K562 (cell line): Measurements from ENCODE around the gene COX14. TPM values are rescaled to one million over a fixed set of nuclear protein-coding genes. Genes with fewer than 3 reads are reported as not detected.

Experiments used
- CHD7 ChIP-seq: fragments of 200-600 bp; sonication (generic); IDR thresholded peaks from one replicate; pipeline ENCODE4 v1.6.1; 2012; ENCODE audit warnings: mild to moderate bottlenecking, low read depth, low read length, inconsistent platforms
- E2F6 ChIP-seq, 2 experiments: IDR thresholded peaks; 2 replicates each; pipeline ENCODE4 v1.6.1; 2011; ENCODE audit warnings: borderline replicate concordance in 1 of 2, control low read depth in 1 of 2, low read depth in 1 of 2, low read length in 1 of 2, mild to moderate bottlenecking in 1 of 2, mixed read lengths in 1 of 2, moderate library complexity in 1 of 2; ENCODE audit not compliant: insufficient read depth in 1 of 2, insufficient read length in 1 of 2, poor library complexity in 1 of 2, severe bottlenecking in 1 of 2; ENCODE audit errors: extremely low read depth in 1 of 2
- EGR1 ChIP-seq: fragments of 450-650 bp; conservative IDR thresholded peaks from 2 replicates; pipeline ENCODE4 v1.6.1; 2017; ENCODE audit warnings: mild to moderate bottlenecking
- MAX ChIP-seq: sonication (generic); formaldehyde crosslinking; IDR thresholded peaks from 2 replicates; pipeline ENCODE4 v1.9.0; 2022; ENCODE audit warnings: mild to moderate bottlenecking, missing genetic modification reagents
- PCBP2 ChIP-seq: fragments of 200-400 bp; formaldehyde crosslinking; IDR thresholded peaks from 2 replicates; pipeline ENCODE4 v1.6.1; 2018; ENCODE audit warnings: low read length, low read depth, mild to moderate bottlenecking, moderate library complexity; ENCODE audit not compliant: poor library complexity, severe bottlenecking
- YBX1 ChIP-seq: fragments of 450-650 bp; IDR thresholded peaks from 2 replicates; pipeline ENCODE4 v1.7.1; 2016; ENCODE audit warnings: mild to moderate bottlenecking
- polyA plus RNA-seq, 8 experiments: library from polyadenylated mRNA; depleted of rRNA in 4 of 8; stranded (reverse) in 5 of 8; unstranded in 3 of 8; fragments of >200 nt; fragmentation: Nextera tagmentation in 2 of 8; fragmentation: Illumina TruSeq in 1 of 8; extraction: Ambion mirVana in 2 of 8; extraction: Trizol in 1 of 8; gene quantifications; 2 replicates each; pipeline versions ENCODE4 v1.2.1 to v1.2.3, GENCODE V29; 2011 to 2014; ENCODE audit warnings: inconsistent platforms in 1 of 8, missing spikeins in 1 of 8
- total RNA-seq, 7 experiments: library from RNA; depleted of rRNA in 6 of 7; stranded (reverse); fragments of >200 nt in 6 of 7; fragmentation: Illumina TruSeq in 2 of 7; extraction: Trizol in 2 of 7; gene quantifications; 2 replicates each; pipeline versions ENCODE4 v1.2.1 to v1.2.3, GENCODE V29; 2011 to 2021; ENCODE audit warnings: low replicate concordance in 1 of 7

COX14 gene
- total and polyA plus RNA-seq, 9 of the 15 experiments (the other 6 are each of a cell fraction or from before 2014, with no cell fraction given), result 44.4 to 269 (median 53.4) TPM

- TF ChIP-seq CHD7, result no peak
- TF ChIP-seq PCBP2, result no peak
- TF ChIP-seq EGR1, result peak; percentile 92
- no peak for TF ChIP-seq YBX1
- TF ChIP-seq E2F6 (IDR thresholded peaks at IDR 0.05; ENCODE audit: borderline replicate concordance in 1 of 2, extremely low read depth in 1 of 2, insufficient read depth in 1 of 2, insufficient read length in 1 of 2, low read depth in 1 of 2, low read length in 1 of 2, poor library complexity in 1 of 2, severe bottlenecking in 1 of 2), result peak; percentile 50 to 59
- TF ChIP-seq MAX (CRISPR knock-in tag), result 0 out of 2 replicates have a peak, but pooled peaks have one; percentile 44
Measured at GRCh38 chr12:50081096-50081808, 30.8 kb upstream of the COX14 start (continued).
